Neural cell (in vitro differentiated cells): ENCODE measurements around the gene DOHH. TPM values are rescaled to one million over a fixed set of nuclear protein-coding genes. Genes with fewer than 3 reads are reported as not detected.
A peak's percentile ranks its signal among the peaks of the same experiment; 100 is the strongest.

Experiments used
- H2AFZ ChIP-seq: fragments of 200-600, 300-800 bp; sonication (generic), shearing (Covaris generic); 2 replicates; pipeline ENCODE4 v1.6.0; 2014; ENCODE audit warnings: low read depth, mild to moderate bottlenecking, antibody characterized with exemption, low read length, moderate library complexity
- H3F3A ChIP-seq: fragments of 200-600 bp; shearing (Covaris generic); 2 replicates; pipeline ENCODE4 v1.6.1; 2016; ENCODE audit warnings: mild to moderate bottlenecking, moderate library complexity, mixed read lengths, antibody characterized with exemption, low read length; ENCODE audit not compliant: insufficient read depth, poor library complexity, severe bottlenecking
- H3K27ac ChIP-seq: fragments of 200-600, 300-800 bp; sonication (generic), shearing (Covaris generic); 2 replicates; pipeline ENCODE4 v1.5.1; 2014; ENCODE audit warnings: mild to moderate bottlenecking, low read length, moderate library complexity
- H3K27me3 ChIP-seq: fragments of 300-800, 200-600 bp; sonication (generic), shearing (Covaris generic); 2 replicates; pipeline ENCODE4 v1.6.0; 2014; ENCODE audit warnings: mild to moderate bottlenecking, low read depth, low read length, moderate library complexity; ENCODE audit not compliant: insufficient read depth
- H3K36me3 ChIP-seq: fragments of 300-800, 200-600 bp; sonication (generic), shearing (Covaris generic); 2 replicates; pipeline ENCODE4 v1.5.1; 2014; ENCODE audit warnings: mild to moderate bottlenecking, antibody characterized with exemption, low read length, moderate library complexity; ENCODE audit not compliant: insufficient read depth
- H3K4me2 ChIP-seq: fragments of 300-800, 200-600 bp; sonication (generic), shearing (Covaris generic); 2 replicates; pipeline ENCODE4 v1.6.0; 2014; ENCODE audit warnings: mild to moderate bottlenecking, low read length
- H3K4me3 ChIP-seq: fragments of 300-800, 200-600 bp; sonication (generic), shearing (Covaris generic); 2 replicates; pipeline ENCODE4 v1.5.1; 2014; ENCODE audit warnings: mild to moderate bottlenecking, low read length, moderate library complexity
- H3K79me2 ChIP-seq: fragments of 200-600 bp; shearing (Covaris generic); replicated peaks from 2 replicates; pipeline ENCODE4 v1.6.0; 2014; ENCODE audit warnings: mild to moderate bottlenecking, low read length, moderate library complexity; ENCODE audit not compliant: insufficient read depth
- H3K9ac ChIP-seq: fragments of 300-800, 200-600 bp; sonication (generic), shearing (Covaris generic); 2 replicates; pipeline ENCODE4 v1.6.1; 2016; ENCODE audit warnings: mild to moderate bottlenecking, low read length, mixed read lengths
- H3K9me2 ChIP-seq: fragments of 200-600 bp; shearing (Covaris generic); 2 replicates; pipeline ENCODE4 v1.6.1; 2016; ENCODE audit warnings: mild to moderate bottlenecking, low read length, mixed read lengths; ENCODE audit not compliant: insufficient read depth
- H3K9me3 ChIP-seq: fragments of 200-600, 300-800 bp; sonication (generic), shearing (Covaris generic); 2 replicates; pipeline ENCODE4 v1.6.1; 2016; ENCODE audit warnings: mild to moderate bottlenecking, mixed run types, low read length, moderate library complexity, mixed read lengths
- H4K20me1 ChIP-seq: fragments of 200-600 bp; shearing (Covaris generic); 2 replicates; pipeline ENCODE4 v1.6.1; 2016; ENCODE audit warnings: mild to moderate bottlenecking, mixed run types; ENCODE audit not compliant: insufficient read depth
- CTCF ChIP-seq: fragments of 450-650 bp; IDR thresholded peaks from 2 replicates; pipeline ENCODE4 v1.5.1; 2014; ENCODE audit warnings: antibody characterized with exemption, mild to moderate bottlenecking, moderate library complexity; ENCODE audit not compliant: poor library complexity, severe bottlenecking
- EP300 ChIP-seq: fragments of 450-650 bp; conservative IDR thresholded peaks from 2 replicates; pipeline ENCODE4 v1.6.1; 2014; ENCODE audit warnings: antibody characterized with exemption, mild to moderate bottlenecking, moderate library complexity; ENCODE audit not compliant: poor library complexity, severe bottlenecking
- EZH2 ChIP-seq: fragments of 200-600, 300-800 bp; shearing (Covaris generic), sonication (generic); IDR thresholded peaks from 2 replicates; pipeline ENCODE4 v1.6.1; 2014; ENCODE audit warnings: antibody characterized with exemption, low read length, borderline replicate concordance, mild to moderate bottlenecking; ENCODE audit not compliant: insufficient read depth, poor library complexity, severe bottlenecking
- MXI1 ChIP-seq: fragments of 450-650 bp; conservative IDR thresholded peaks from 2 replicates; pipeline ENCODE4 v1.6.1; 2014; ENCODE audit warnings: antibody characterized with exemption, mild to moderate bottlenecking; ENCODE audit not compliant: poor library complexity, severe bottlenecking
- POLR2AphosphoS5 ChIP-seq: IDR thresholded peaks from 2 replicates; pipeline ENCODE4 v1.6.1; 2012
- RAD21 ChIP-seq: fragments of 450-650 bp; conservative IDR thresholded peaks from 2 replicates; pipeline ENCODE4 v1.6.1; 2014; ENCODE audit warnings: antibody characterized with exemption, mild to moderate bottlenecking, moderate library complexity
- REST ChIP-seq: IDR thresholded peaks from 2 replicates; pipeline ENCODE4 v1.6.1; 2012; ENCODE audit warnings: borderline replicate concordance
- SMC3 ChIP-seq: fragments of 450-650 bp; conservative IDR thresholded peaks from 2 replicates; pipeline ENCODE4 v1.6.1; 2014; ENCODE audit warnings: antibody characterized with exemption, mild to moderate bottlenecking, moderate library complexity; ENCODE audit not compliant: poor library complexity
- TAF1 ChIP-seq: IDR thresholded peaks from 2 replicates; pipeline ENCODE4 v1.6.1; 2012; ENCODE audit warnings: low read depth
- polyA plus RNA-seq: library from polyadenylated mRNA; depleted of rRNA; stranded (reverse); fragments of >200 nt; gene quantifications from 2 replicates; pipeline ENCODE4 v1.2.3, GENCODE V29; 2014

The DOHH gene
- polyA plus RNA-seq, 1 donor from 2014 or later, result 20.3 TPM

- Histone ChIP-seq H3K79me2 (no peaks in the 10 kb centered on the region), H3K36me3 (no peaks in the 10 kb centered on the region), H2AFZ (no peak overlapping the region), H3K4me2 (no peak overlapping the region), H3F3A (no peaks in the 10 kb centered on the region), H3K27me3 (no peaks in the 10 kb centered on the region), H3K9me2 (no peaks in the 10 kb centered on the region), H3K9ac (no peak overlapping the region), H3K9me3 (no peaks in the 10 kb centered on the region), H4K20me1 (no peaks in the 10 kb centered on the region), H3K4me3 (no peak overlapping the region), H3K27ac (no peak overlapping the region)
- TF ChIP-seq CTCF, result peak; percentile 74
- TF ChIP-seq RAD21, result peak; percentile 45
- TF ChIP-seq POLR2AphosphoS5, result no peak
- TF ChIP-seq REST, result no peak
- no peak for TF ChIP-seq EZH2
- TF ChIP-seq MXI1, result no peak
- no peak for TF ChIP-seq EP300
- peak; percentile 68 for TF ChIP-seq SMC3
- no peak for TF ChIP-seq TAF1
These were observed 44.5 kb upstream of the DOHH start for GRCh38 chr19:3544742-3545668.

GRCh38 chr19:3544058-3544376 lies 43.5 kb upstream of the DOHH start:
- Histone ChIP-seq H3K27ac (no peak overlapping the region), H3K9me3 (no peaks in the 10 kb centered on the region), H3K4me2 (no peak overlapping the region), H3K27me3 (no peaks in the 10 kb centered on the region), H3K9ac (no peak overlapping the region), H3K36me3 (no peaks in the 10 kb centered on the region), H3K79me2 (no peaks in the 10 kb centered on the region), H3K9me2 (no peaks in the 10 kb centered on the region), H4K20me1 (no peaks in the 10 kb centered on the region), H3F3A (no peaks in the 10 kb centered on the region), H2AFZ (no peak overlapping the region), H3K4me3 (no peak overlapping the region)
- TF ChIP-seq MXI1, result no peak
- TF ChIP-seq TAF1, result no peak
- no peak for TF ChIP-seq EP300
- no peak for TF ChIP-seq POLR2AphosphoS5
- TF ChIP-seq SMC3, result no peak
- TF ChIP-seq CTCF, result no peak
